ENCODE results near the gene MYO3B.

- TF ChIP-seq CTCF (IDR thresholded peaks at IDR 0.05; ENCODE audit: low read depth, low read length, poor library complexity, severe bottlenecking), result no peak
- TF ChIP-seq EZH2phosphoT487 (IDR thresholded peaks at IDR 0.05; ENCODE audit: borderline replicate concordance, low read length), result no peak
These were observed 376.5 kb downstream of the MYO3B start for GRCh38 chr2:170554278-170554955.

All from DOHH2 (cell line).